ENCODE measurements around the gene ANGEL1. TPM values are rescaled to one million over a fixed set of nuclear protein-coding genes. Genes with fewer than 3 reads are reported as not detected.

ANGEL1 gene, protein sequence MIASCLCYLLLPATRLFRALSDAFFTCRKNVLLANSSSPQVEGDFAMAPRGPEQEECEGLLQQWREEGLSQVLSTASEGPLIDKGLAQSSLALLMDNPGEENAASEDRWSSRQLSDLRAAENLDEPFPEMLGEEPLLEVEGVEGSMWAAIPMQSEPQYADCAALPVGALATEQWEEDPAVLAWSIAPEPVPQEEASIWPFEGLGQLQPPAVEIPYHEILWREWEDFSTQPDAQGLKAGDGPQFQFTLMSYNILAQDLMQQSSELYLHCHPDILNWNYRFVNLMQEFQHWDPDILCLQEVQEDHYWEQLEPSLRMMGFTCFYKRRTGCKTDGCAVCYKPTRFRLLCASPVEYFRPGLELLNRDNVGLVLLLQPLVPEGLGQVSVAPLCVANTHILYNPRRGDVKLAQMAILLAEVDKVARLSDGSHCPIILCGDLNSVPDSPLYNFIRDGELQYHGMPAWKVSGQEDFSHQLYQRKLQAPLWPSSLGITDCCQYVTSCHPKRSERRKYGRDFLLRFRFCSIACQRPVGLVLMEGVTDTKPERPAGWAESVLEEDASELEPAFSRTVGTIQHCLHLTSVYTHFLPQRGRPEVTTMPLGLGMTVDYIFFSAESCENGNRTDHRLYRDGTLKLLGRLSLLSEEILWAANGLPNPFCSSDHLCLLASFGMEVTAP
- total RNA-seq, result 9.3 TPM

- ATAC-seq, result peak; percentile 98
These were observed at the start of gene ANGEL1 for GRCh38 chr14:76812422-76813383. TSS of gene ANGEL1 (minus strand) at chr14:76812882. CDS start at chr14:76812827, 55 bp downstream.

DNA sequence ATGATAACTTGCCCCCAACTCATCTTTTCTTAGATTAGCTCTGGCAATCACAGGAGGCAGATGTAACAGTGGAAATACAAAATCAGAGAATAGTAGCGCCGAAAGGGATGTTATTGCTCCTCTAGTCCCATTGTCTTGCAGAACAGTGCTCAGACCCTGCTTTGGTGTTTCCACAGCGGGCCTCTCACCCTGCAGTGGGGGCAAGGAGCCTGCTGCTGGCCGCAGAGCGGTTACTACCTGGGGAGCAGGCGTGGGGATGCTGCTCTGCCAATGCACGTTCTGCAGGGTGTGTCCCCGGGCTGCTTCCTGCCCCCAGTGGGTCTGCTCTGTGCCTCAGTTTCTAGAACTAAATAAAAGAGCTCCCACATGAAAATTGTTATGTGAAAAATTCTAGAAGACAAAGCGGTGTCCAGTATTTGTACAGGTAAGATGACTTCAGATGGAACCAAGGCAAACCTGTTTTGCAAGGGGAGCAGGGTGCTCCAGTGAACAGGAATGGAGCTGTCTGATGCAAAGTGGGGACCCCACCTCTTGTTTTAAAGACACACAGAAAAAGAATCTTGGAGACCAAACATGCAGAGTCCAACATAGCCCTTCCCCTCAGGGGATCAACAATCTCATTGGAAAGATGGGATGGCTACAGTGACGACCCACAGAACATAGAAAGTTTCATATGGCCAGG is 49.0 kb upstream of the ANGEL1 start:
- no peak for ATAC-seq

GRCh38 chr14:76856769-76857168 is 44.1 kb upstream of the ANGEL1 start:
- ATAC-seq, result no peak

DNA sequence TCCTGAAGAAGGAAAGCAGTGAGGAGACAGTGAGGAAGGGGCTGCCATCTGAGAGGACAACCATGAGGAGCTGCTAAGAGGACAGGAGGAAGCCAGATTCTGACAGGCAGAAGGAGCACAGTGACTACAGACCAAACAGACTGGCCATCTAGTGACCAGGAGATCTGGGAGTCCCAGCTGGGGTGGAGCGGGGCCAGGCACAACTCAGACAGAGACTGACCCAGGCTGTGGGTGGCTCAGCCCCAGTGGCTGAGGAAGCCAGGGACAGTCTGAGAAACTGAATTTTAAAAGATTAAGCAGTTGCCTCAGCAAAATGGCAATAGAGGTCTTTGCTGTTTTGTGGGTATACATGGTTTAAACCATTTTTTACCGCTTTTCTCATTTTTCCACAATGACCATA is 42.4 kb upstream of the ANGEL1 start:
- ATAC-seq, result no peak

GRCh38 chr14:76848879-76849278 is 36.2 kb upstream of the ANGEL1 start:
- ATAC-seq, result no peak

- no peak for ATAC-seq
These were observed 33.8 kb upstream of the ANGEL1 start for GRCh38 chr14:76846331-76847047.

DNA sequence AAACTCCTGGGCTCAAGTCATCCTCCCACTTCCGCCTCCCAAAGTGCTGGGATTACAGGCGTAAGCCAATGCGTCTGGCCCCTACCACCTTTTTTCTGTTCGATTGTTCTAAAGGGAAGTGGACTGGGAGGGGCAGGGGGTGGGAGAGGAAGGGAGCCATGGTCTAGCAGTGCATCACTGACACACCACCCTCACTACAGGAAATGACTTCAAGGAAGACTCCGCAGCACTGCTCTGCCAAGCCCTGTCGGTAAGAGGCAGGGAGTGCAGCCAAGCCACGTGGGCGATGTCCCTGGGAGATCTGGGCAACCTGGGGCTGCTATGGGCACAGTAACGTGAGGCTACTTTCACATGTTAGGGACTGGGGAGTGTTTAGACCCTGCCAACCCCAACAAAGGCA is 31.5 kb upstream of the ANGEL1 start:
- peak; percentile 95 for ATAC-seq

GRCh38 chr14:76842414-76842813 is 29.7 kb upstream of the ANGEL1 start:
- no peak for ATAC-seq

DNA sequence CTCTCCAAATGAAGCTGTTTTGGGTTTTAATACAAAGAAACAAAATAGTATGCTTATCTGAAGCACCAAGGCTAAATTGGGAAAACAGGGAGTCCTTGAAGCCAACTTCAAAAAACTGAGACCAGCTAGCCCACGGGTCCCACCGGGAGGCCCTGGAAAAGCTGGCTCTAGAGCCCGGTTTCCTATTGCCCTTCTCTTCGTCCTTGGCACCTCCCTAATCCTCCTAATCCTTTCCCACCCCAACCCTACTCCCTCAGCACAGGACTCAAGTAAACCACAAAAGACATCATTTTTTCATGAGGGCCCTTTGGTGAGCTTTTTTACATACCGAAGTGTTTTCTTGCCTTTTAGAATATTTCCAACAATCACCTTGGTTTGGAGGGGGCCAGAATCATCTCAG is 24.8 kb upstream of the ANGEL1 start:
- no peak for ATAC-seq

GRCh38 chr14:76836029-76836630 is 23.4 kb upstream of the ANGEL1 start:
- ATAC-seq, result no peak

DNA sequence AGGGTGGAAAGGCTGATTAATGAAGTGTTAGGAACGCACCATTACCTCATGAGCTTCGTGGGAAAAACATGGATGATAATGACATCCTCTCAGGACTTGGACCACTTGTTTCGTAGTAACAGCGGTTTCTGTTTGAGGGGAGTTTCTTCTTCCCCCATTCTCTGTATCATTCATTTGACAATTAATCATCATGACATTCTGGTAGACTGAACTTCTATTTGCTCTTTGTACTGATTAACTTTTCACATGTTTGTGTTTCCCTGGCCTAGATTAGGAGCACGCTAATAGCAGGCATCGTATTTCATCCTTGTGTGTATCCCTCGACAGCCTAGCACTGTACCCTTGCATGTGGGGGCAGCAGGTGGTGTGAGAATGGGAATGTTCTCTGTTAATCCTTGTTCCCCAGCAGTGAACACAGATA is 21.6 kb upstream of the ANGEL1 start:
- no peak for ATAC-seq

- ATAC-seq, result no peak
These were observed 20.3 kb upstream of the ANGEL1 start for GRCh38 chr14:76833011-76833410.

- no peak for ATAC-seq
These were observed 19.9 kb upstream of the ANGEL1 start for GRCh38 chr14:76832503-76832988.

GRCh38 chr14:76830556-76830955 is 17.9 kb upstream of the ANGEL1 start:
- ATAC-seq, result no peak

- no peak for ATAC-seq
These were observed 17.2 kb upstream of the ANGEL1 start for GRCh38 chr14:76829650-76830421.

- ATAC-seq, result no peak
These were observed 16.3 kb upstream of the ANGEL1 start for GRCh38 chr14:76829013-76829365.

DNA sequence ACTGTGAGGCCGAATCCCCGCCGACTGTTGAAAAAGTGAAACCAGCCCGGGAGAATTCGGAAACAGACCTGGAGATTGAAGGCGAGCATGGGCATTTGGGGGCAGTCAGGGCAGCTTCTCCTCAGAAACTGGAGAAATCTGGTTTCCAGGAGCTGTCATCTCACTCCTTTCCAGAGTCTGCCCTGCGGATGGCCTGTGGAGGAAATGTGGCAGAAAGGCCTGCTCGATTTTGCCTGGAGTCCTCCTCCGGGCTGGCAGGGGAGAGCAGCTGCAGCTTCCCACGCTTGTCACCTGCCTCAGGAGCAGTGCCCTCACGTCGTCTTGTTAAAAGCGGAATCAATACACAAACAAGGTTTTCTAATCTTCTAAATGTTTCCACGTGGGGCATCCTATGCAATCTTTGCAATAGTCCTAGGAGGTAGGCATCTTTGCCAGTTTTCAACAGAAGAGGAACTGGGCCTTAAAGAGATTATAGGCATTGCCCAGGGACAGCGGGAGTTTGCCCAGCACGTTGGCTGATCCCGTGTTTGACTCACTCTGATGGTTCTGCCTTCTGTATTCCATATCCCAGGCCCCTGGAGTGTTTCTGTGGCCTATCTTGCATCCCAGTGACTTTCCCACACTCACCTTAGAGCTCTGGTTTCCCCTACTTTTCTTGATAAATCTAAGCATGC is 15.8 kb upstream of the ANGEL1 start:
- no peak for ATAC-seq

GRCh38 chr14:76827696-76828296 is 15.1 kb upstream of the ANGEL1 start:
- ATAC-seq, result no peak

GRCh38 chr14:76826122-76826521 is 13.4 kb upstream of the ANGEL1 start, which contains the start of gene LRRC74A:
TSS of gene LRRC74A (plus strand) at chr14:76826408. CDS start at chr14:76826698, 290 bp downstream.
- ATAC-seq, result peak; percentile 73

Measured in esophagus mucosa (tissue), 1 donor.